Measurements from ENCODE around the gene KRTAP5-1. TPM values are rescaled to one million over a fixed set of nuclear protein-coding genes. Genes with fewer than 3 reads are reported as not detected.
"Not testable (repeated sequence)": the region's sequence is repeated elsewhere in the genome, so short reads cannot be mapped to it uniquely, and the experiment has no call there.

KRTAP5-1 gene
- total RNA-seq, 1 experiment from 2014 or later = not detected

DNA sequence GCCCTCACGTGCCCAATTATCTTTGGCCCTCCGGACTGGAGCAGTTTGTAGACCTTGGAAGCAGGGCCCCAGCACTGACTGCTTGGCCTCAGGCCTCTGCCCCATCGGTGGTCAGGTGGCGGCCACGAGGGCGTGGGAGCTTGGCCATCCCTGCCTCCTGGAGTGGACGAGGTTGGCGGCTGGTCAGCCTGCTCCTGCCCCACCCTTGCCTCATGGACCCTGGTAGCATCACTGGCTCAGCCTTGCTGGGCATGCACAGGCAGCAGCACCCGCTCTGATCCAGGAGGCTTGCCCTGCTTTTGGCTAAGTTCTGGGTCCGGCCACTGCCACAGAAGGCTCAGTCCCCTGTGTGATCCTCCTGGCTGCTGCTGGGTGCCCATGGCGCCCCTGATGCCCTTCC lies 19.1 kb upstream of the KRTAP5-1 start:
- no peak overlapping the region for H3K27ac Mint-ChIP-seq (ENCODE audit: unreplicated experiment)
- DNase-seq = no peak
- no peaks in the 10 kb centered on the region for H3K36me3 Mint-ChIP-seq (ENCODE audit: insufficient read depth, unreplicated experiment)
- peaks cover 88% of the 10 kb centered on the region for H3K27me3 Mint-ChIP-seq (ENCODE audit: unreplicated experiment)
- CTCF ChIA-PET = no interaction called here
- H3K9me3 Mint-ChIP-seq (ENCODE audit: low read depth, unreplicated experiment) = no peaks in the 10 kb centered on the region
- H3K4me1 Mint-ChIP-seq (ENCODE audit: low read depth, unreplicated experiment) = no peaks in the 10 kb centered on the region
- no peak overlapping the region for H3K4me3 Mint-ChIP-seq (ENCODE audit: low read depth, unreplicated experiment)
- intact Hi-C loops (cut with micrococcal nuclease; ENCODE audit: unreplicated experiment) = no loop called here
- no peak for TF ChIP-seq CTCF (IDR thresholded peaks at IDR 0.05; ENCODE audit: unreplicated experiment)
- no TSS peak for BruUV-seq (replicated peaks)

DNA sequence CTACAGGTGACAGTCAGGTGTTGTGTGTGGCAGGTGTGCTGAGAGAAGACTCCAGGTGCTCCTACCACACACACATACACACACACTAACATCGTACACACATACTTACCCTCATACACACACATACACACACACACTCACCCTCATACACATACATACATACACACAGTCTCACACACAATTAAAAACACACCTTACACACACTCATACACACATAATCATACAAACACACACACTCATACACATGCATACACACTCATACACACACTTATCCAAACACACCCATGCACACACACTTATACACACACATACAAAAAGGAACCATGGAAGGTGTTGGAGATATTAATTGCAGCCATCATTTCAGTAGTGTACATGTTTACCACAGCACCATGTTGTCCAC lies 18.5 kb upstream of the KRTAP5-1 start:
- Mint-ChIP-seq H3K27ac (ENCODE audit: unreplicated experiment) (no peak overlapping the region), H3K9me3 (ENCODE audit: low read depth, unreplicated experiment) (no peaks in the 10 kb centered on the region), H3K36me3 (ENCODE audit: insufficient read depth, unreplicated experiment) (no peaks in the 10 kb centered on the region), H3K4me1 (ENCODE audit: low read depth, unreplicated experiment) (no peaks in the 10 kb centered on the region), H3K27me3 (ENCODE audit: unreplicated experiment) (peaks cover 88% of the 10 kb centered on the region), H3K4me3 (ENCODE audit: low read depth, unreplicated experiment) (no peak overlapping the region)
- BruUV-seq (replicated peaks) = no TSS peak
- TF ChIP-seq CTCF (IDR thresholded peaks at IDR 0.05; ENCODE audit: unreplicated experiment) = no peak
- no peak for DNase-seq
- CTCF ChIA-PET = no interaction called here
- intact Hi-C loops (cut with micrococcal nuclease; ENCODE audit: unreplicated experiment) = no loop called here

GRCh38 chr11:1601663-1602062 lies 16.6 kb upstream of the KRTAP5-1 start:
- H3K4me3 Mint-ChIP-seq (ENCODE audit: low read depth, unreplicated experiment); BruUV-seq (replicated peaks); H3K4me1 Mint-ChIP-seq (ENCODE audit: low read depth, unreplicated experiment); intact Hi-C loops (cut with micrococcal nuclease; ENCODE audit: unreplicated experiment); H3K9me3 Mint-ChIP-seq (ENCODE audit: low read depth, unreplicated experiment); DNase-seq; CTCF ChIA-PET; H3K36me3 Mint-ChIP-seq (ENCODE audit: insufficient read depth, unreplicated experiment); H3K27ac Mint-ChIP-seq (ENCODE audit: unreplicated experiment): not testable (repeated sequence)
- H3K27me3 Mint-ChIP-seq (ENCODE audit: unreplicated experiment) = peaks cover 88% of the 10 kb centered on the region

DNA sequence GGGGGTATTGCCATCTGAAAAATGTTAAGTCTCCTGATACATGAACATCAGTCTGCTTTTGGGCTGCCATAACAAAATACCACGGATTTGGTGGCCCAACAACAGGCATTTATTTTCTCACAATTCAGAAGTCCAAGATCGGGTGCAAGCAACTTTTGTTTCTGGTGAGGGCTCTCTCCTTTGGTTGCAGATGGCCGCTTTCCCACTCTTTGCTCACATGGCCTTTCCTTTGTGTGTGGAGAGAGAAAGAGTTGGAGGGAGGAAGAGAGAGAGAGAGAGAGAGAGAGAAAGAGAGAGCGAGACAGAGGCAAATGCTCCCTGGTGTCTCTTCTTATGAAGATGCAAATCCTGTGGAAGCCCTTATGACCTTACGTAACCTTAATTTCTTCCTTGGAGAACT lies 15.5 kb upstream of the KRTAP5-1 start:
- Mint-ChIP-seq H3K27me3 (ENCODE audit: unreplicated experiment) (peaks cover 88% of the 10 kb centered on the region), H3K36me3 (ENCODE audit: insufficient read depth, unreplicated experiment) (no peaks in the 10 kb centered on the region), H3K9me3 (ENCODE audit: low read depth, unreplicated experiment) (no peaks in the 10 kb centered on the region), H3K4me3 (ENCODE audit: low read depth, unreplicated experiment) (no peak overlapping the region), H3K4me1 (ENCODE audit: low read depth, unreplicated experiment) (no peaks in the 10 kb centered on the region), H3K27ac (ENCODE audit: unreplicated experiment) (no peak overlapping the region)
- no peak for DNase-seq
- CTCF ChIA-PET = no interaction called here
- no peak for TF ChIP-seq CTCF (IDR thresholded peaks at IDR 0.05; ENCODE audit: unreplicated experiment)
- BruUV-seq (replicated peaks) = no TSS peak
- intact Hi-C loops (cut with micrococcal nuclease; ENCODE audit: unreplicated experiment) = no loop called here

GRCh38 chr11:1598816-1599215 lies 13.7 kb upstream of the KRTAP5-1 start:
- CTCF ChIA-PET = no interaction called here
- TF ChIP-seq CTCF (IDR thresholded peaks at IDR 0.05; ENCODE audit: unreplicated experiment) = no peak
- no TSS peak for BruUV-seq (replicated peaks)
- intact Hi-C loops (cut with micrococcal nuclease; ENCODE audit: unreplicated experiment) = no loop called here
- peaks cover 100% of the 10 kb centered on the region for H3K27me3 Mint-ChIP-seq (ENCODE audit: unreplicated experiment)
- H3K27ac Mint-ChIP-seq (ENCODE audit: unreplicated experiment) = no peak overlapping the region
- H3K4me3 Mint-ChIP-seq (ENCODE audit: low read depth, unreplicated experiment) = no peak overlapping the region
- DNase-seq = no peak
- H3K4me1 Mint-ChIP-seq (ENCODE audit: low read depth, unreplicated experiment) = no peaks in the 10 kb centered on the region
- H3K9me3 Mint-ChIP-seq (ENCODE audit: low read depth, unreplicated experiment) = no peaks in the 10 kb centered on the region
- H3K36me3 Mint-ChIP-seq (ENCODE audit: insufficient read depth, unreplicated experiment) = no peaks in the 10 kb centered on the region

GRCh38 chr11:1598406-1598805 lies 13.3 kb upstream of the KRTAP5-1 start:
- CTCF ChIA-PET; intact Hi-C loops (cut with micrococcal nuclease; ENCODE audit: unreplicated experiment); H3K4me1 Mint-ChIP-seq (ENCODE audit: low read depth, unreplicated experiment); DNase-seq; H3K27ac Mint-ChIP-seq (ENCODE audit: unreplicated experiment); H3K9me3 Mint-ChIP-seq (ENCODE audit: low read depth, unreplicated experiment); H3K4me3 Mint-ChIP-seq (ENCODE audit: low read depth, unreplicated experiment); H3K36me3 Mint-ChIP-seq (ENCODE audit: insufficient read depth, unreplicated experiment); BruUV-seq (replicated peaks): not testable (repeated sequence)
- H3K27me3 Mint-ChIP-seq (ENCODE audit: unreplicated experiment) = peaks cover 100% of the 10 kb centered on the region
